HuH-7.5 (cell line): ENCODE results near the gene TMED8.

Experiments
- DNase-seq: peaks from one replicate; pipeline ENCODE4 v3.0.0; 2011; ENCODE audit warnings: low spot score

The TMED8 gene

DNA sequence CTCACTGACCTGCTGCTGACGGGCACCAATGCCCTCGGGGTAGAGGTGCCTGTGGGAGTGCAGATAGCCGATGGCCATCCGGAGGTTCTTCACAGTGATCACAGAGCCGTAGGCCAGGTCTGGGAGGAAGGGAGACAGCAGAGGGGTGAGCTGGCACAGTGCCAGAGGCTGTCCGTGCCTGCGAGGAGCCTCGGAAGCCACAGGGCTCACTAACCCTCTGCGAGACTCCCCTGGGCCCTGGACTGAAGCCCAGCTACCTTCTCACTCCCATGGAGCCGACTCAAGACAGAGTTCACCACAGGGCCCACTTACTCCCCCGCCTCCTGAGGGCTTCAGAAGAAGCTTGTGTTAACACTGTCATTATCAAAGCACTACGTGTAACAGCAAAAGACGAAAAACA is 80.7 kb downstream of the TMED8 start:
- no peak for DNase-seq

DNA sequence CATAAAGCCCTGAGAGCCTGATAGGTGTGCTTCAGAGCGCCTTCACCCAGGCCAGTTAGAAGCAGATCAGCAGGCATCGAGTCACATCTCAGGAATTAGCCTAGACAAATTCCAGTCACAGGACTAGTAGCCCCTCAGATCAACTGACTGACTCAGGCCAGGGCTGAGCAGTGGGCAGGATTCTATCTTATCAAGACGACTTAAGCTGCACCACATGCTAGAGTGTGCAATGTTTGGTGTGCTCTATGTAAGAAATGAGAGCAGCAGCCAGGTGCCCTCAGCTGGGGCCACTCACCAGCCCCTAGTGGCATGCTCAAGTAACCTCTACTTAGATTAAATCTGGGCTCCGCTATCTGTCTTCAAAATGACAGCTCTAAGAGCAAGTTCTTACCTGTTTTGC is 86.2 kb downstream of the TMED8 start:
- DNase-seq, result no peak

DNA sequence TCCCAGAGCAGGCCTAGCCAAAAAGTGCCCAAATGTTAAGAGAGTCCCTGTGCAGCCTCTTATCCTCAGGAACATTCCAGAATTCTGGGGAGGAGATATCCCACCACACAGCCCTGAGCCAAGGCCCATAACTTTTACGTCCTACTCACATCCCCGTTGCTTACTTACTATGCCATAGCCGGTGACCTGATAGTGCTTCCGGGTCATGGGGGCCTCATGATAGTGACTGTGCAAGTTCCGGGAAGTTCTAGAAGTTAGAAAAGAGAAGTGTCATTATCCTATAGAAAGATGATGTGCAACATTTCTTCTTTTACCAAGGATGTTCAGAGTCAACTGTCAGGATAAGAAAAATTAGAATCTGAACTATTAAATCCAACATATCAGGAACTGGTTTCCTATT is 90.3 kb downstream of the TMED8 start:
- DNase-seq, result no peak
